ENCODE data around the gene KAT5. TPM values are rescaled to one million over a fixed set of nuclear protein-coding genes. Genes with fewer than 3 reads are reported as not detected.
"Not testable (repeated sequence)": the region's sequence is repeated elsewhere in the genome, so short reads cannot be mapped to it uniquely, and the experiment has no call there.

KAT5 gene
- total and polyA plus RNA-seq, 7 experiments from 2014 or later = 36.8 to 133 (median 104) TPM

- H3K27ac ChIP-seq (ENCODE audit: low read depth, low read length) = no peak overlapping the region
- no peak overlapping the region for H3K4me3 ChIP-seq (ENCODE audit: low read length)
- no peaks in the 10 kb centered on the region for H3K4me1 ChIP-seq (ENCODE audit: control insufficient read depth in 2 of 2, insufficient read depth in 2 of 2, low read length in 2 of 2)
- ChIA-PET CTCF (no interaction called here), POLR2A (no interaction called here)
- no peaks in the 10 kb centered on the region for H3K36me3 ChIP-seq (ENCODE audit: control insufficient read depth in 2 of 3, insufficient read depth in 3 of 3, low read length in 3 of 3)
- intact Hi-C loops (cut with micrococcal nuclease) = no loop called here
- H3K9me3 Mint-ChIP-seq = peaks cover 0 to 3% (median 0%) of the 10 kb centered on the region in 11 donors
- no peaks in the 10 kb centered on the region for H3K9me3 ChIP-seq (ENCODE audit: control insufficient read depth in 2 of 3, low read length in 3 of 3)
- DNase-seq (no peak), ATAC-seq (no peak)
- H3K27me3 Mint-ChIP-seq = peaks cover 0 to 19% (median 9%) of the 10 kb centered on the region in 5 donors
- H3K36me3 Mint-ChIP-seq = peaks cover 0 to 4% (median 0%) of the 10 kb centered on the region in 5 donors
- H3K4me3 Mint-ChIP-seq = no peak overlapping the region
- H3K27ac Mint-ChIP-seq = no peak overlapping the region
- H3K27me3 ChIP-seq (ENCODE audit: control insufficient read depth in 2 of 2, insufficient read depth in 2 of 2, low read length in 2 of 2) = no peaks in the 10 kb centered on the region
- H3K4me1 Mint-ChIP-seq = peaks cover 0 to 2% (median 0%) of the 10 kb centered on the region in 7 donors
Observed at GRCh38 chr11:65730461-65730860, 18.4 kb downstream of the KAT5 start.

- not testable (repeated sequence) for H3K4me3 Mint-ChIP-seq; DNase-seq; H3K36me3 Mint-ChIP-seq; H3K4me3 ChIP-seq (ENCODE audit: low read length); H3K27ac ChIP-seq (ENCODE audit: low read depth, low read length); H3K27ac Mint-ChIP-seq; ATAC-seq; H3K4me1 ChIP-seq (ENCODE audit: control insufficient read depth in 2 of 2, insufficient read depth in 2 of 2, low read length in 2 of 2); H3K9me3 ChIP-seq (ENCODE audit: control insufficient read depth in 2 of 3, low read length in 3 of 3); H3K4me1 Mint-ChIP-seq; H3K9me3 Mint-ChIP-seq; H3K27me3 ChIP-seq (ENCODE audit: control insufficient read depth in 2 of 2, insufficient read depth in 2 of 2, low read length in 2 of 2); H3K36me3 ChIP-seq (ENCODE audit: control insufficient read depth in 2 of 3, insufficient read depth in 3 of 3, low read length in 3 of 3)
- POLR2A ChIA-PET = interaction anchor here (0.6 kb wide), 1 partner anchor 60 kb away, joined by 3 read pairs; no protein-coding TSS in a partner anchor
- CTCF ChIA-PET = interaction anchor here (1.1 kb wide), 1 partner anchor 84 kb away, joined by 3 read pairs; no protein-coding TSS in a partner anchor
- H3K27me3 Mint-ChIP-seq = peaks cover 5 to 42% (median 19%) of the 10 kb centered on the region in 5 donors
- intact Hi-C loops (cut with micrococcal nuclease) = loop anchor here in 1 of 2 donors (1.0 kb wide), 1 partner anchor 31 kb away; no protein-coding TSS in a partner anchor
Observed at GRCh38 chr11:65735111-65735510, 23.1 kb downstream of the KAT5 start.

- Mint-ChIP-seq H3K9me3 (peaks cover 0 to 6% (median 0%) of the 10 kb centered on the region in 11 donors), H3K36me3 (peaks cover 0 to 2% (median 0%) of the 10 kb centered on the region in 5 donors), H3K4me3 (no peak overlapping the region), H3K27me3 (peaks cover 12 to 43% (median 19%) of the 10 kb centered on the region in 5 donors), H3K27ac (no peak overlapping the region), H3K4me1 (no peaks in the 10 kb centered on the region)
- H3K9me3 ChIP-seq (ENCODE audit: control insufficient read depth in 2 of 3, low read length in 3 of 3) = no peaks in the 10 kb centered on the region
- H3K27me3 ChIP-seq (ENCODE audit: control insufficient read depth in 2 of 2, insufficient read depth in 2 of 2, low read length in 2 of 2) = peaks cover 0 to 4% of the 10 kb centered on the region in 2 donors
- ATAC-seq = no peak
- no peak overlapping the region for H3K27ac ChIP-seq (ENCODE audit: low read depth, low read length)
- no peaks in the 10 kb centered on the region for H3K36me3 ChIP-seq (ENCODE audit: control insufficient read depth in 2 of 3, insufficient read depth in 3 of 3, low read length in 3 of 3)
- no peak overlapping the region for H3K4me3 ChIP-seq (ENCODE audit: low read length)
- ChIA-PET POLR2A (interaction anchor here (2.0 kb wide), 1 partner anchor 15 kb away, joined by 5 read pairs; no protein-coding TSS in a partner anchor), CTCF (interaction anchor here (0.6 kb wide), 1 partner anchor 35 kb away, joined by 3 read pairs; no protein-coding TSS in a partner anchor)
- DNase-seq = no peak
- H3K4me1 ChIP-seq (ENCODE audit: control insufficient read depth in 2 of 2, insufficient read depth in 2 of 2, low read length in 2 of 2) = no peaks in the 10 kb centered on the region
- intact Hi-C loops (cut with micrococcal nuclease) = no loop called here
Observed at GRCh38 chr11:65736810-65737209, 24.8 kb downstream of the KAT5 start.

- Mint-ChIP-seq H3K27me3 (peaks cover 12 to 31% (median 17%) of the 10 kb centered on the region in 5 donors), H3K27ac (no peak overlapping the region), H3K9me3 (peaks cover 0 to 6% (median 0%) of the 10 kb centered on the region in 11 donors), H3K36me3 (no peaks in the 10 kb centered on the region), H3K4me3 (no peak overlapping the region), H3K4me1 (no peaks in the 10 kb centered on the region)
- Histone ChIP-seq H3K27ac (ENCODE audit: low read depth, low read length) (no peak overlapping the region), H3K9me3 (ENCODE audit: control insufficient read depth in 2 of 3, low read length in 3 of 3) (no peaks in the 10 kb centered on the region), H3K27me3 (ENCODE audit: control insufficient read depth in 2 of 2, insufficient read depth in 2 of 2, low read length in 2 of 2) (peaks cover 0 to 4% of the 10 kb centered on the region in 2 donors), H3K4me1 (ENCODE audit: control insufficient read depth in 2 of 2, insufficient read depth in 2 of 2, low read length in 2 of 2) (no peaks in the 10 kb centered on the region), H3K36me3 (ENCODE audit: control insufficient read depth in 2 of 3, insufficient read depth in 3 of 3, low read length in 3 of 3) (no peaks in the 10 kb centered on the region), H3K4me3 (ENCODE audit: low read length) (no peak overlapping the region)
- CTCF ChIA-PET = no interaction called here
- ATAC-seq (no peak), DNase-seq (no peak)
- intact Hi-C loops (cut with micrococcal nuclease) = no loop called here
- POLR2A ChIA-PET = interaction anchor here (2.0 kb wide), 1 partner anchor 17 kb away, joined by 5 read pairs; no protein-coding TSS in a partner anchor
Observed at GRCh38 chr11:65739022-65739421, 27.0 kb downstream of the KAT5 start.

GRCh38 chr11:65741185-65741584 lies 29.1 kb downstream of the KAT5 start:
- intact Hi-C loops (cut with micrococcal nuclease) = no loop called here
- Histone ChIP-seq H3K9me3 (ENCODE audit: control insufficient read depth in 2 of 3, low read length in 3 of 3) (no peaks in the 10 kb centered on the region), H3K27me3 (ENCODE audit: control insufficient read depth in 2 of 2, insufficient read depth in 2 of 2, low read length in 2 of 2) (peaks cover 0 to 4% of the 10 kb centered on the region in 2 donors), H3K4me3 (ENCODE audit: low read length) (no peak overlapping the region), H3K36me3 (ENCODE audit: control insufficient read depth in 2 of 3, insufficient read depth in 3 of 3, low read length in 3 of 3) (no peaks in the 10 kb centered on the region), H3K4me1 (ENCODE audit: control insufficient read depth in 2 of 2, insufficient read depth in 2 of 2, low read length in 2 of 2) (no peaks in the 10 kb centered on the region), H3K27ac (ENCODE audit: low read depth, low read length) (no peak overlapping the region)
- POLR2A ChIA-PET = no interaction called here
- CTCF ChIA-PET = no interaction called here
- Mint-ChIP-seq H3K9me3 (peaks cover 0 to 6% (median 0%) of the 10 kb centered on the region in 11 donors), H3K4me3 (no peak overlapping the region), H3K36me3 (no peaks in the 10 kb centered on the region), H3K27me3 (peaks cover 15 to 29% (median 22%) of the 10 kb centered on the region in 5 donors), H3K4me1 (no peaks in the 10 kb centered on the region), H3K27ac (no peak overlapping the region)
- no peak for ATAC-seq
- DNase-seq = no peak

GRCh38 chr11:65742353-65742752 lies 30.3 kb downstream of the KAT5 start:
- ATAC-seq (no peak), DNase-seq (no peak)
- Histone ChIP-seq H3K36me3 (ENCODE audit: control insufficient read depth in 2 of 3, insufficient read depth in 3 of 3, low read length in 3 of 3) (no peaks in the 10 kb centered on the region), H3K27me3 (ENCODE audit: control insufficient read depth in 2 of 2, insufficient read depth in 2 of 2, low read length in 2 of 2) (peaks cover 0 to 4% of the 10 kb centered on the region in 2 donors), H3K4me3 (ENCODE audit: low read length) (no peak overlapping the region), H3K4me1 (ENCODE audit: control insufficient read depth in 2 of 2, insufficient read depth in 2 of 2, low read length in 2 of 2) (no peaks in the 10 kb centered on the region), H3K27ac (ENCODE audit: low read depth, low read length) (no peak overlapping the region), H3K9me3 (ENCODE audit: control insufficient read depth in 2 of 3, low read length in 3 of 3) (no peaks in the 10 kb centered on the region)
- Mint-ChIP-seq H3K9me3 (no peaks in the 10 kb centered on the region), H3K4me1 (no peaks in the 10 kb centered on the region), H3K27me3 (peaks cover 11 to 34% (median 22%) of the 10 kb centered on the region in 5 donors), H3K4me3 (no peak overlapping the region), H3K36me3 (no peaks in the 10 kb centered on the region), H3K27ac (no peak overlapping the region)
- POLR2A ChIA-PET = no interaction called here
- intact Hi-C loops (cut with micrococcal nuclease) = no loop called here
- CTCF ChIA-PET = interaction anchor here (0.5 kb wide), 1 partner anchor 75 kb away, joined by 3 read pairs; no protein-coding TSS in a partner anchor

GRCh38 chr11:65743681-65744025 lies 31.6 kb downstream of the KAT5 start:
- intact Hi-C loops (cut with micrococcal nuclease) = no loop called here
- Mint-ChIP-seq H3K4me1 (no peaks in the 10 kb centered on the region), H3K36me3 (no peaks in the 10 kb centered on the region), H3K9me3 (no peaks in the 10 kb centered on the region), H3K4me3 (no peak overlapping the region), H3K27me3 (peaks cover 9 to 27% (median 13%) of the 10 kb centered on the region in 5 donors), H3K27ac (no peak overlapping the region)
- CTCF ChIA-PET = no interaction called here
- POLR2A ChIA-PET = no interaction called here
- H3K4me1 ChIP-seq (ENCODE audit: control insufficient read depth in 2 of 2, insufficient read depth in 2 of 2, low read length in 2 of 2) = no peaks in the 10 kb centered on the region
- no peak overlapping the region for H3K27ac ChIP-seq (ENCODE audit: low read depth, low read length)
- no peak for ATAC-seq
- H3K36me3 ChIP-seq (ENCODE audit: control insufficient read depth in 2 of 3, insufficient read depth in 3 of 3, low read length in 3 of 3) = no peaks in the 10 kb centered on the region
- H3K27me3 ChIP-seq (ENCODE audit: control insufficient read depth in 2 of 2, insufficient read depth in 2 of 2, low read length in 2 of 2) = peaks cover 0 to 4% of the 10 kb centered on the region in 2 donors
- H3K4me3 ChIP-seq (ENCODE audit: low read length) = no peak overlapping the region
- H3K9me3 ChIP-seq (ENCODE audit: control insufficient read depth in 2 of 3, low read length in 3 of 3) = no peaks in the 10 kb centered on the region
- DNase-seq = no peak
